WTC11 (cell line): Measurements from ENCODE around the gene GID8. TPM values are rescaled to one million over a fixed set of nuclear protein-coding genes. Genes with fewer than 3 reads are reported as not detected.

Source experiments
- ATAC-seq: fragments of 200-7000 bp; cut with Tn5 transposase; 2 replicates; pipeline ENCODE4 v1.10.0; 2021; ENCODE audit warnings: mild to moderate bottlenecking, moderate library complexity
- CTCF ChIA-PET: fragments of 300-600 bp; sonication (Branson Sonifier 250); formaldehyde crosslinking; loops from one replicate; lab custom pipeline; 2021; ENCODE audit warnings: antibody characterized with exemption; lab: Charles Lee
- POLR2A ChIA-PET: fragments of 350-600 bp; sonication (Branson Sonifier 250); formaldehyde crosslinking; loops from one replicate; lab custom pipeline; 2021; ENCODE audit warnings: antibody characterized with exemption; lab: Charles Lee
- DNase-seq: peaks from one replicate; pipeline ENCODE4 v3.0.0; 2021; ENCODE audit warnings: low spot score
- H3K27ac Mint-ChIP-seq: 2 replicates; pipeline ENCODE4 v1.8.0; 2021; ENCODE audit warnings: mixed read lengths
- H3K27me3 Mint-ChIP-seq: 2 replicates; pipeline ENCODE4 v1.8.0; 2021; ENCODE audit warnings: low read depth, mild to moderate bottlenecking, moderate library complexity, mixed read lengths
- H3K36me3 Mint-ChIP-seq: 2 replicates; pipeline ENCODE4 v1.8.0; 2021; ENCODE audit warnings: mixed read lengths
- H3K4me1 Mint-ChIP-seq: 2 replicates; pipeline ENCODE4 v1.8.0; 2022; ENCODE audit warnings: mixed read lengths
- H3K4me3 Mint-ChIP-seq: 2 replicates; pipeline ENCODE4 v1.8.0; 2021; ENCODE audit warnings: mild to moderate bottlenecking, moderate library complexity, mixed read lengths
- H3K9me3 Mint-ChIP-seq: 2 replicates; pipeline ENCODE4 v1.8.0; 2021; ENCODE audit warnings: mixed read lengths
- ARID4B ChIP-seq: sonication (generic); formaldehyde crosslinking; IDR thresholded peaks from 2 replicates; pipeline ENCODE4 v1.8.0; 2023; ENCODE audit warnings: missing genetic modification reagents, mild to moderate bottlenecking, borderline replicate concordance
- ETV6 ChIP-seq: sonication (generic); formaldehyde crosslinking; IDR thresholded peaks from 2 replicates; pipeline ENCODE4 v1.8.1; 2022; ENCODE audit warnings: mild to moderate bottlenecking, missing genetic modification reagents
- GABPB1 ChIP-seq: sonication (generic); formaldehyde crosslinking; IDR thresholded peaks from 2 replicates; pipeline ENCODE4 v1.8.1; 2023; ENCODE audit warnings: mild to moderate bottlenecking, missing genetic modification reagents
- GRHL2 ChIP-seq: fragments of 250-450 bp; sonication (Bioruptor Pico); IDR thresholded peaks from 2 replicates; pipeline ENCODE4 v1.8.0; 2022; ENCODE audit warnings: mild to moderate bottlenecking, moderate library complexity; ENCODE audit not compliant: insufficient replicate concordance, severe bottlenecking
- IRF1 ChIP-seq: sonication (generic); formaldehyde crosslinking; IDR thresholded peaks from 2 replicates; pipeline ENCODE4 v1.8.0; 2023; ENCODE audit warnings: missing genetic modification reagents
- JUN ChIP-seq: sonication (generic); formaldehyde crosslinking; IDR thresholded peaks from 2 replicates; pipeline ENCODE4 v1.8.0; 2023; ENCODE audit warnings: mild to moderate bottlenecking, missing genetic modification reagents
- MYBL2 ChIP-seq: sonication (generic); formaldehyde crosslinking; IDR thresholded peaks from 2 replicates; pipeline ENCODE4 v1.8.1; 2023; ENCODE audit warnings: mild to moderate bottlenecking, moderate library complexity, missing genetic modification reagents
- NR2C2 ChIP-seq: sonication (generic); formaldehyde crosslinking; IDR thresholded peaks from 2 replicates; pipeline ENCODE4 v1.8.0; 2022; ENCODE audit warnings: mild to moderate bottlenecking, missing genetic modification reagents
- RELA ChIP-seq: sonication (generic); formaldehyde crosslinking; IDR thresholded peaks from 2 replicates; pipeline ENCODE4 v1.8.1; 2022; ENCODE audit warnings: missing genetic modification reagents, mild to moderate bottlenecking, borderline replicate concordance
- RORB ChIP-seq: fragments of 250-450 bp; sonication (Bioruptor Pico); IDR thresholded peaks from 2 replicates; pipeline ENCODE4 v1.9.0; 2021; ENCODE audit warnings: mild to moderate bottlenecking
- SMAD3 ChIP-seq: sonication (generic); formaldehyde crosslinking; IDR thresholded peaks from 2 replicates; pipeline ENCODE4 v1.8.0; 2022; ENCODE audit warnings: missing genetic modification reagents, mild to moderate bottlenecking, borderline replicate concordance
- SMAD4 ChIP-seq: sonication (generic); formaldehyde crosslinking; IDR thresholded peaks from 2 replicates; pipeline ENCODE4 v1.8.0; 2022; ENCODE audit warnings: mild to moderate bottlenecking, missing genetic modification reagents
- SOX15 ChIP-seq: fragments of 250-450 bp; sonication (Bioruptor Pico); IDR thresholded peaks from 2 replicates; pipeline ENCODE4 v1.9.0; 2021; ENCODE audit warnings: mild to moderate bottlenecking
- SP1 ChIP-seq: sonication (generic); formaldehyde crosslinking; conservative IDR thresholded peaks from 2 replicates; pipeline ENCODE4 v1.8.1; 2022; ENCODE audit warnings: missing genetic modification reagents
- USF1 ChIP-seq: sonication (generic); formaldehyde crosslinking; IDR thresholded peaks from 2 replicates; pipeline ENCODE4 v1.8.0; 2022; ENCODE audit warnings: mild to moderate bottlenecking, missing genetic modification reagents
- ZNF232 ChIP-seq: sonication (generic); formaldehyde crosslinking; IDR thresholded peaks from 2 replicates; pipeline ENCODE4 v1.8.0; 2022; ENCODE audit warnings: mild to moderate bottlenecking, missing genetic modification reagents
- ZNF532 ChIP-seq: fragments of 250-450 bp; sonication (Bioruptor Pico); IDR thresholded peaks from 2 replicates; pipeline ENCODE4 v1.9.0; 2021; ENCODE audit warnings: mild to moderate bottlenecking, borderline replicate concordance
- total RNA-seq: library from RNA; stranded (reverse); gene quantifications from 3 replicates; pipeline ENCODE4 v1.2.3, GENCODE V29; 2021
- TF ChIP-seq, protein P1 (sequence below): sonication (generic); formaldehyde crosslinking; IDR thresholded peaks from 2 replicates; pipeline ENCODE4 v1.8.0; 2022; ENCODE audit warnings: missing genetic modification reagents
- TF ChIP-seq, protein P2 (sequence below): fragments of 250-450 bp; sonication (Bioruptor Pico); conservative IDR thresholded peaks from 2 replicates; pipeline ENCODE4 v1.9.0; 2021; ENCODE audit warnings: mild to moderate bottlenecking
- TF ChIP-seq, protein P3 (sequence below): sonication (generic); formaldehyde crosslinking; IDR thresholded peaks from 2 replicates; pipeline ENCODE4 v1.8.0; 2022; ENCODE audit warnings: mild to moderate bottlenecking, missing genetic modification reagents

GID8 gene
- total RNA-seq, 1 experiment from 2014 or later, result 70.2 TPM

DNA sequence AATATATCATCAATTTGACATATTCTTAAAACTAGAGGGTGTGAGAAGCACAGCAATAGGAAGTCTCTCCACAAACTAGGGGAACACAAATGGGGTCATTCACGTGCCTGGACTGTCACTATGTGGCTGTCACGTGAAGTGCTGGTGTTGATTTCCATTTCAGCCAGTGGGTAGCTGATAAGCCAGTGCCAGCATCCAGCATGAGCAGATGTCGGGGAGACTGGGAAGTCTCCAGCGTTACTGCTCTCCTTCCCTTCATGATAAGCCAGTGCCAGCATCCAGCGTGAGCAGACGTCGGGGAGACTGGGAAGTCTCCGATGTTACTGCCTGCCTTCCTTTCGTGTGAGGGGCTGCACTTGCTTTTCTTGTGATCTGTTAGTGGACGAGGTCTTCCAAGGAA is 9.0 kb downstream of the GID8 start:
- Mint-ChIP-seq H3K9me3 (no peaks in the 10 kb centered on the region), H3K27ac (no peak overlapping the region), H3K27me3 (no peaks in the 10 kb centered on the region), H3K4me3 (no peak overlapping the region), H3K36me3 (peaks cover 78% of the 10 kb centered on the region), H3K4me1 (no peaks in the 10 kb centered on the region)
- CTCF ChIA-PET, result interaction anchor here (0.9 to 1.3 kb wide), 2 partner anchors 8 to 24 kb away, joined by 3 read pairs; no protein-coding TSS in a partner anchor
- POLR2A ChIA-PET, result no interaction called here
- TF ChIP-seq ARID4B (CRISPR knock-in tag) (no peak), SP1 (CRISPR knock-in tag) (no peak), RELA (no peak), ZNF232 (no peak), IRF1 (no peak), SMAD3 (CRISPR knock-in tag) (no peak), ZNF532 (CRISPR knock-in tag) (no peak), GRHL2 (no peak), SOX15 (CRISPR knock-in tag) (no peak), MYBL2 (CRISPR knock-in tag) (no peak), SMAD4 (no peak), GABPB1 (no peak), NR2C2 (CRISPR knock-in tag) (no peak), ETV6 (CRISPR knock-in tag) (no peak), USF1 (CRISPR knock-in tag) (no peak), JUN (no peak), RORB (CRISPR knock-in tag) (no peak)
- TF ChIP-seq, protein P1, sequence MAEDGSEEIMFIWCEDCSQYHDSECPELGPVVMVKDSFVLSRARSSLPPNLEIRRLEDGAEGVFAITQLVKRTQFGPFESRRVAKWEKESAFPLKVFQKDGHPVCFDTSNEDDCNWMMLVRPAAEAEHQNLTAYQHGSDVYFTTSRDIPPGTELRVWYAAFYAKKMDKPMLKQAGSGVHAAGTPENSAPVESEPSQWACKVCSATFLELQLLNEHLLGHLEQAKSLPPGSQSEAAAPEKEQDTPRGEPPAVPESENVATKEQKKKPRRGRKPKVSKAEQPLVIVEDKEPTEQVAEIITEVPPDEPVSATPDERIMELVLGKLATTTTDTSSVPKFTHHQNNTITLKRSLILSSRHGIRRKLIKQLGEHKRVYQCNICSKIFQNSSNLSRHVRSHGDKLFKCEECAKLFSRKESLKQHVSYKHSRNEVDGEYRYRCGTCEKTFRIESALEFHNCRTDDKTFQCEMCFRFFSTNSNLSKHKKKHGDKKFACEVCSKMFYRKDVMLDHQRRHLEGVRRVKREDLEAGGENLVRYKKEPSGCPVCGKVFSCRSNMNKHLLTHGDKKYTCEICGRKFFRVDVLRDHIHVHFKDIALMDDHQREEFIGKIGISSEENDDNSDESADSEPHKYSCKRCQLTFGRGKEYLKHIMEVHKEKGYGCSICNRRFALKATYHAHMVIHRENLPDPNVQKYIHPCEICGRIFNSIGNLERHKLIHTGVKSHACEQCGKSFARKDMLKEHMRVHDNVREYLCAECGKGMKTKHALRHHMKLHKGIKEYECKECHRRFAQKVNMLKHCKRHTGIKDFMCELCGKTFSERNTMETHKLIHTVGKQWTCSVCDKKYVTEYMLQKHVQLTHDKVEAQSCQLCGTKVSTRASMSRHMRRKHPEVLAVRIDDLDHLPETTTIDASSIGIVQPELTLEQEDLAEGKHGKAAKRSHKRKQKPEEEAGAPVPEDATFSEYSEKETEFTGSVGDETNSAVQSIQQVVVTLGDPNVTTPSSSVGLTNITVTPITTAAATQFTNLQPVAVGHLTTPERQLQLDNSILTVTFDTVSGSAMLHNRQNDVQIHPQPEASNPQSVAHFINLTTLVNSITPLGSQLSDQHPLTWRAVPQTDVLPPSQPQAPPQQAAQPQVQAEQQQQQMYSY (CRISPR knock-in tag), result no peak
- TF ChIP-seq, protein P2, sequence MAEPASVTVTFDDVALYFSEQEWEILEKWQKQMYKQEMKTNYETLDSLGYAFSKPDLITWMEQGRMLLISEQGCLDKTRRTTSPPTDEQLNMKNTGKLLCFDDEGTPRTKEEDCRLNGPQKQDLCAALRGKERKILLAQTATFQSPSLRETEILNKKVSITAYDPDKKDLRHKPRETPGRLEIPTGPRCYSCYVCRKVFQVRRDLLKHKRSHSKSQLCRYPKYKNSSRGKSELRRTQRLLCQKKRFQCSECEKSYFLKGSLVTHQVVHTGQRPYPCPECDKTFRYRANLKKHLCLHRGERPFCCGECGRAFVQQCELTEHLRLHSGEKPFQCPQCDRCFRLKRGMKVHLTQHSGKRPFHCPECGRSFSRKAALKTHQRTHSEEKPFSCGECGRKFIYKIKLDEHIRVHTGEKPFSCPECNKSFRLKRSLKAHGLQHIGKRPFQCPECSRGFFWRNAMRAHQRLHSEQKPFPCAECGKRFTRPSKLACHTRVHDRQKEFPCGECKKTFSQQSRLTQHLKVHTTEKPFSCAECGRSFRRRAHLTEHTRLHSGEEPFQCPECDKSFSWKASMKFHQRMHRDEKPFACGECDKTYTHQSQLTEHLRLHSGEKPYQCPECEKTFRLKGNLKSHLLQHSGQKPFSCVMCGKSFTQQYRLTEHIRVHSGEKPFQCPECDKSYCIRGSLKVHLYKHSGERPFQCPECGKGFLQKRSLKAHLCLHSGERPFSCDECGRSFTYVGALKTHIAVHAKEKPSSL (CRISPR knock-in tag), result no peak
- TF ChIP-seq, protein P3, sequence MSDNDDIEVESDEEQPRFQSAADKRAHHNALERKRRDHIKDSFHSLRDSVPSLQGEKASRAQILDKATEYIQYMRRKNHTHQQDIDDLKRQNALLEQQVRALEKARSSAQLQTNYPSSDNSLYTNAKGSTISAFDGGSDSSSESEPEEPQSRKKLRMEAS (CRISPR knock-in tag), result no peak
- ATAC-seq, result no peak
- DNase-seq, result no peak
